GM20000 (cell line): Measurements from ENCODE around the gene CEP72.
"Not testable (repeated sequence)": the region's sequence is repeated elsewhere in the genome, so short reads cannot be mapped to it uniquely, and the experiment has no call there.

Experiments
- DNase-seq: peaks from one replicate; pipeline ENCODE4 v3.0.0; 2012; ENCODE audit warnings: low spot score
- CTCF ChIP-seq: IDR thresholded peaks from 2 replicates; pipeline ENCODE4 v1.5.1; 2012; ENCODE audit warnings: mild to moderate bottlenecking, control low read depth; ENCODE audit errors: extremely low read depth, missing control alignments

Gene CEP72

GRCh38 chr5:573976-574375 lies 38.2 kb upstream of the CEP72 start:
- no peak for DNase-seq
- no peak for TF ChIP-seq CTCF

- no peak for TF ChIP-seq CTCF
- no peak for DNase-seq
Observed at GRCh38 chr5:574906-575305, 37.2 kb upstream of the CEP72 start.

- no peak for DNase-seq
- TF ChIP-seq CTCF: no peak
Observed at GRCh38 chr5:575636-576035, 36.5 kb upstream of the CEP72 start.

- not testable (repeated sequence) for DNase-seq
Observed at GRCh38 chr5:577214-577613, 34.9 kb upstream of the CEP72 start.

GRCh38 chr5:577800-578199 lies 34.3 kb upstream of the CEP72 start:
- DNase-seq: no peak
- no peak for TF ChIP-seq CTCF

GRCh38 chr5:579211-579610 lies 32.9 kb upstream of the CEP72 start:
- no peak for DNase-seq
- no peak for TF ChIP-seq CTCF

- no peak for TF ChIP-seq CTCF
- DNase-seq: no peak
Observed at GRCh38 chr5:579746-580366, 32.3 kb upstream of the CEP72 start.

GRCh38 chr5:580436-580835 lies 31.7 kb upstream of the CEP72 start:
- DNase-seq: no peak
- no peak for TF ChIP-seq CTCF
